PC-3 (cell line): ENCODE measurements around the gene MADCAM1. TPM values are rescaled to one million over a fixed set of nuclear protein-coding genes. Genes with fewer than 3 reads are reported as not detected.

Experiments used
- ATAC-seq: fragments of 200-7000 bp; cut with Tn5 transposase; 2 replicates; pipeline ENCODE4 v1.9.1; 2020; ENCODE audit warnings: mild to moderate bottlenecking, moderate library complexity
- BruUV-seq: library from RNA; stranded (reverse); fragments of 400-500 nt; replicated peaks from 2 replicates; lab custom pipeline; 2021; lab: Mats Ljungman, UMichigan
- CTCF ChIA-PET: fragments of 300-600 bp; sonication (Branson Sonifier 250); formaldehyde crosslinking; loops from one replicate; lab custom pipeline; 2022; ENCODE audit warnings: antibody characterized with exemption; lab: Charles Lee
- POLR2A ChIA-PET: fragments of 300-600 bp; sonication (Branson Sonifier 250); formaldehyde crosslinking; loops from one replicate; lab custom pipeline; 2022; ENCODE audit warnings: antibody characterized with exemption; ENCODE audit not compliant: unreplicated experiment; lab: Charles Lee
- DNase-seq: peaks from one replicate; pipeline ENCODE4 v3.0.0-alpha.2; 2015
- H2AFZ ChIP-seq: fragments of 300-600 bp; sonication (generic); 2 replicates; pipeline ENCODE4 v1.6.0; 2016; ENCODE audit warnings: antibody characterized with exemption, low read length
- H3F3A ChIP-seq: fragments of 300-600 bp; sonication (generic); one replicate; pipeline ENCODE4 v1.6.0; 2017; ENCODE audit warnings: antibody characterized with exemption, low read length, control low read depth, mild to moderate bottlenecking; ENCODE audit not compliant: unreplicated experiment
- H3K27ac ChIP-seq: fragments of 300-600 bp; sonication (generic); 2 replicates; pipeline ENCODE4 v1.5.1; 2016; ENCODE audit warnings: mild to moderate bottlenecking, low read length
- H3K27me3 ChIP-seq: fragments of 300-600 bp; sonication (generic); 2 replicates; pipeline ENCODE4 v1.6.1; 2016; ENCODE audit warnings: low read length, mixed read lengths
- H3K36me3 ChIP-seq: fragments of 300-600 bp; sonication (generic); 2 replicates; pipeline ENCODE4 v1.6.1; 2016; ENCODE audit warnings: low read depth, mixed run types, low read length, mixed read lengths
- H3K4me1 ChIP-seq: fragments of 300-600 bp; sonication (generic); 2 replicates; pipeline ENCODE4 v1.5.1; 2016; ENCODE audit warnings: low read length; ENCODE audit not compliant: insufficient read depth
- H3K4me2 ChIP-seq: fragments of 300-600 bp; sonication (generic); 2 replicates; pipeline ENCODE4 v1.6.0; 2016; ENCODE audit warnings: low read length
- H3K4me3 ChIP-seq: fragments of 300-600 bp; sonication (generic); 2 replicates; pipeline ENCODE4 v1.5.1; 2016; ENCODE audit warnings: mild to moderate bottlenecking, low read length, mixed read lengths
- H3K79me2 ChIP-seq: fragments of 300-600 bp; sonication (generic); 2 replicates; pipeline ENCODE4 v1.6.1; 2017; ENCODE audit warnings: low read length, mixed read lengths
- H3K9ac ChIP-seq: fragments of 300-600 bp; sonication (generic); 2 replicates; pipeline ENCODE4 v1.6.0; 2016; ENCODE audit warnings: mild to moderate bottlenecking, low read length
- H3K9me2 ChIP-seq: fragments of 300-600 bp; sonication (generic); replicated peaks from 2 replicates; pipeline ENCODE4 v1.6.1; 2016; ENCODE audit warnings: mixed run types, low read length, mixed read lengths
- H3K9me3 ChIP-seq: fragments of 300-600 bp; sonication (generic); 2 replicates; pipeline ENCODE4 v1.6.1; 2016; ENCODE audit warnings: low read length, mixed read lengths
- H4K20me1 ChIP-seq: fragments of 300-600 bp; sonication (generic); 2 replicates; pipeline ENCODE4 v1.6.1; 2016; ENCODE audit warnings: low read length, mixed read lengths
- EZH2 ChIP-seq: fragments of 300-600 bp; sonication (generic); IDR thresholded peaks from one replicate; pipeline ENCODE4 v1.6.1; 2017; ENCODE audit warnings: antibody characterized with exemption, mild to moderate bottlenecking, low read length; ENCODE audit not compliant: unreplicated experiment
- EZH2phosphoT487 ChIP-seq: fragments of 300-600 bp; sonication (generic); IDR thresholded peaks from 2 replicates; pipeline ENCODE4 v1.6.1; 2018; ENCODE audit warnings: mild to moderate bottlenecking, antibody characterized with exemption, low read length, borderline replicate concordance
- intact Hi-C: fragments of 100-400 bp; cut with micrococcal nuclease; formaldehyde crosslinking; loops from 2 replicates; pipeline ENCODE4 v1.9.0; 2023
- total RNA-seq: library from RNA; depleted of rRNA; stranded (reverse); fragments of >200 nt; gene quantifications from 2 replicates; pipeline ENCODE4 v1.2.3, GENCODE V29; 2014; rRNA removed
- TF ChIP-seq, protein P1 (sequence below): fragments of 300-600 bp; sonication (generic); conservative IDR thresholded peaks from 2 replicates; pipeline ENCODE4 v1.5.1; 2017; ENCODE audit warnings: antibody characterized with exemption, low read depth, mild to moderate bottlenecking, low read length

Gene MADCAM1
- total RNA-seq, 1 experiment from 2014 or later = 0.11 TPM

DNA sequence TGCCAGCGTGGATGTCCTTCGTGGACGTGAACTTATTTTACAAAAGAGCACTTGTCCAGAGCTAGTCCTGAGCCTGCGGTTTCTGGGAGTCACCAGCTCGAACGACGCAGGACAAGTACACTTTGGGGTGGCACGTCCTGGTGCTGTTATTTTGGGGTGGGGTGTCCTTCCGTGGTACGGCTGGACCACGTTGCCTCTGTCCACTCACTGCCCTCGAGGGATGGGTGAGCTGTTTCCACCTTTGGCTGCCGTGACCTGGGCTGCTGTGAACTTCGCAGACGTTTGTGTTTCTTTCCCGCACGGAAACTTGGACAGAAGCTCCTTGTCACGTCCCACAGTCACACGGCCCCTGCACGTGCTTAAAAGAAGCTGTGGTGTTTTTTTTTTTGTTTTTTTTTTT, 58.5 kb downstream of the MADCAM1 start:
- Histone ChIP-seq H3K9me2 (no peaks in the 10 kb centered on the region), H3K4me1 (no peaks in the 10 kb centered on the region; the same call in 1 of the 2 replicates), H3K36me3 (no peaks in the 10 kb centered on the region), H3K79me2 (no peaks in the 10 kb centered on the region), H3K4me2 (no peak overlapping the region), H3K4me3 (no peak overlapping the region), H3F3A (no peaks in the 10 kb centered on the region), H3K9me3 (no peaks in the 10 kb centered on the region), H3K27me3 (no peaks in the 10 kb centered on the region), H3K27ac (no peak overlapping the region), H4K20me1 (no peaks in the 10 kb centered on the region), H3K9ac (no peak overlapping the region), H2AFZ (no peak overlapping the region)
- DNase-seq (no peak), ATAC-seq (no peak)
- intact Hi-C loops = no loop called here
- ChIA-PET POLR2A (no interaction called here), CTCF (no interaction called here)
- TF ChIP-seq, protein P1, sequence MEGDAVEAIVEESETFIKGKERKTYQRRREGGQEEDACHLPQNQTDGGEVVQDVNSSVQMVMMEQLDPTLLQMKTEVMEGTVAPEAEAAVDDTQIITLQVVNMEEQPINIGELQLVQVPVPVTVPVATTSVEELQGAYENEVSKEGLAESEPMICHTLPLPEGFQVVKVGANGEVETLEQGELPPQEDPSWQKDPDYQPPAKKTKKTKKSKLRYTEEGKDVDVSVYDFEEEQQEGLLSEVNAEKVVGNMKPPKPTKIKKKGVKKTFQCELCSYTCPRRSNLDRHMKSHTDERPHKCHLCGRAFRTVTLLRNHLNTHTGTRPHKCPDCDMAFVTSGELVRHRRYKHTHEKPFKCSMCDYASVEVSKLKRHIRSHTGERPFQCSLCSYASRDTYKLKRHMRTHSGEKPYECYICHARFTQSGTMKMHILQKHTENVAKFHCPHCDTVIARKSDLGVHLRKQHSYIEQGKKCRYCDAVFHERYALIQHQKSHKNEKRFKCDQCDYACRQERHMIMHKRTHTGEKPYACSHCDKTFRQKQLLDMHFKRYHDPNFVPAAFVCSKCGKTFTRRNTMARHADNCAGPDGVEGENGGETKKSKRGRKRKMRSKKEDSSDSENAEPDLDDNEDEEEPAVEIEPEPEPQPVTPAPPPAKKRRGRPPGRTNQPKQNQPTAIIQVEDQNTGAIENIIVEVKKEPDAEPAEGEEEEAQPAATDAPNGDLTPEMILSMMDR = no peak
- no peak for TF ChIP-seq EZH2
- no peak for TF ChIP-seq EZH2phosphoT487
- no TSS peak for BruUV-seq

Other genes with a start within 250 kb of the MADCAM1 start
- not detected in 2 replicates for gene PLPP2, start 205.1 kb upstream of the MADCAM1 start, total RNA-seq
- not detected in 2 replicates for gene MIER2, start 151.7 kb upstream of the MADCAM1 start, total RNA-seq
- gene C2CD4C, start 87.3 kb upstream of the MADCAM1 start, total RNA-seq = 0.29 TPM in 2 replicates
- 0.18 TPM in 1 of 2 replicates, not detected in the other for gene SHC2, start 35.5 kb upstream of the MADCAM1 start, total RNA-seq
- gene TPGS1, start 11.0 kb downstream of the MADCAM1 start, total RNA-seq = 28.5 and 44.0 TPM in 2 replicates
- gene CDC34, start 35.3 kb downstream of the MADCAM1 start, total RNA-seq = 119 and 152 TPM in 2 replicates
- gene GZMM, start 47.6 kb downstream of the MADCAM1 start, total RNA-seq = 0.35 TPM in 1 of 2 replicates, not detected in the other
- gene BSG, start 76.1 kb downstream of the MADCAM1 start, total RNA-seq = 458 and 514 TPM in 2 replicates
- gene HCN2, start 93.4 kb downstream of the MADCAM1 start, total RNA-seq = 0.04 and 0.46 TPM in 2 replicates
- gene POLRMT, start 137.1 kb downstream of the MADCAM1 start, total RNA-seq = 60.5 and 80.6 TPM in 2 replicates
- 0.81 and 1.3 TPM in 2 replicates for gene FGF22, start 143.4 kb downstream of the MADCAM1 start, total RNA-seq
- gene RNF126, start 166.7 kb downstream of the MADCAM1 start, total RNA-seq = 86.4 and 89.2 TPM in 2 replicates
- gene FSTL3, start 179.9 kb downstream of the MADCAM1 start, total RNA-seq = 49.9 and 53.3 TPM in 2 replicates
- gene PRSS57, start 199.0 kb downstream of the MADCAM1 start, total RNA-seq = not detected in 2 replicates
- gene PALM, start 212.4 kb downstream of the MADCAM1 start, total RNA-seq = 10.8 and 13.0 TPM in 2 replicates